Measurements from ENCODE around the gene TXNDC15.

DNA sequence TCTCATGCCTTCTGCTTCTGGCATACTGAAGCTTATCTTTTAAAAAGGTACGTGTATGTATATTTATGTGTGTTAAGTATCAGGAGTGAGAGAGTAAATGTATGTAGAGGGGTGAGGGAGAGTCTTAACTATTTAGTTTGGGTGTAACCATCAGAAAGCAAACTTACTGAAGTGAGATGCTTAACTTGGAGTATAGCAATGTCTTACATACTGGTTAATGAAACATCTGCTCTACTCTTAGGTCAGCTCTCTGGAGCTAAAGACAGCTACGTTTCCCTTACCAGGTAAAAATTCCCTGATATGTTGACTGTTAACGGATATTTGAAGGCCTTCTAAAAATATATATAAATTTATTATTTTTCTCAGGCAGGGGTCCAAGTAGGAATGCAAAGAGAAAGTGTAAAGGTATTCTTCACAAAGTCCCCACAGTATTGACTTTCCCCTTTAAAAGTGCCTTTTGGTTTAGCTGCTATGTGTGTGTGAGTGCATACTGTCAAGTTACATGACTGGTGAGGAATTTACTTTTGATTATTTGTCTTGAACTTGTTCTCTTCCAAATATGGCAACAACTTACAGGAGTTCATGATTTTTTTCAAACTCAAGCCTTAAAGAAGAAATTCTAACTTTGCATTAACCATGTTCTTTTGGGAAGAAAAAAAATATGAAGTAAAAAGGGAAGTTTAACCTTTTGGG lies 40.7 kb upstream of the TXNDC15 start:
- TF ChIP-seq, protein P1, sequence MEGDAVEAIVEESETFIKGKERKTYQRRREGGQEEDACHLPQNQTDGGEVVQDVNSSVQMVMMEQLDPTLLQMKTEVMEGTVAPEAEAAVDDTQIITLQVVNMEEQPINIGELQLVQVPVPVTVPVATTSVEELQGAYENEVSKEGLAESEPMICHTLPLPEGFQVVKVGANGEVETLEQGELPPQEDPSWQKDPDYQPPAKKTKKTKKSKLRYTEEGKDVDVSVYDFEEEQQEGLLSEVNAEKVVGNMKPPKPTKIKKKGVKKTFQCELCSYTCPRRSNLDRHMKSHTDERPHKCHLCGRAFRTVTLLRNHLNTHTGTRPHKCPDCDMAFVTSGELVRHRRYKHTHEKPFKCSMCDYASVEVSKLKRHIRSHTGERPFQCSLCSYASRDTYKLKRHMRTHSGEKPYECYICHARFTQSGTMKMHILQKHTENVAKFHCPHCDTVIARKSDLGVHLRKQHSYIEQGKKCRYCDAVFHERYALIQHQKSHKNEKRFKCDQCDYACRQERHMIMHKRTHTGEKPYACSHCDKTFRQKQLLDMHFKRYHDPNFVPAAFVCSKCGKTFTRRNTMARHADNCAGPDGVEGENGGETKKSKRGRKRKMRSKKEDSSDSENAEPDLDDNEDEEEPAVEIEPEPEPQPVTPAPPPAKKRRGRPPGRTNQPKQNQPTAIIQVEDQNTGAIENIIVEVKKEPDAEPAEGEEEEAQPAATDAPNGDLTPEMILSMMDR (IDR thresholded peaks at IDR 0.05) = no peak
- no peak for TF ChIP-seq POLR2AphosphoS5 (IDR thresholded peaks at IDR 0.05; ENCODE audit: insufficient read depth in 1 of 2, low read depth in 1 of 2)
